ENCODE measurements around the gene SLC25A38.

SLC25A38 gene

DNA sequence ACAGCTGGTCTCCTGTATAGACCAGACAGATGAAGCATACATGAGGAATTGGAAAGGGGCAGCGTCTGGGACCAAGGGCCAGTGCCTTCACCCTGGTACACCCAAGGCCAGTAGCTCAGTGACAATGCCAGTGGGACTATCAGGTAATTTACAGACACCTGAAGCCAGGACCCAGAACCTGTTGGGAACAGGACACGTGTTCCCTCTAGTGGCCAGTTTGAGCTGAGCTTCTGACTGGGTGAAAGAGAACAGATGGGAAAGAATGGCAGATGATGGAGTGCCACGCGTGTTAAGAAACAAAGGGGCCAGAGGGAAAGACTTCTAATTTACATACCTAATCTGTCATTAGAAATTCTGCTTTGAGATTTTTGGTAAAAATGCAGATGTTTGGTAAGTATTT, 5.1 kb upstream of the SLC25A38 start:
- no peak for DNase-seq (ENCODE audit: low spot score)

DNA sequence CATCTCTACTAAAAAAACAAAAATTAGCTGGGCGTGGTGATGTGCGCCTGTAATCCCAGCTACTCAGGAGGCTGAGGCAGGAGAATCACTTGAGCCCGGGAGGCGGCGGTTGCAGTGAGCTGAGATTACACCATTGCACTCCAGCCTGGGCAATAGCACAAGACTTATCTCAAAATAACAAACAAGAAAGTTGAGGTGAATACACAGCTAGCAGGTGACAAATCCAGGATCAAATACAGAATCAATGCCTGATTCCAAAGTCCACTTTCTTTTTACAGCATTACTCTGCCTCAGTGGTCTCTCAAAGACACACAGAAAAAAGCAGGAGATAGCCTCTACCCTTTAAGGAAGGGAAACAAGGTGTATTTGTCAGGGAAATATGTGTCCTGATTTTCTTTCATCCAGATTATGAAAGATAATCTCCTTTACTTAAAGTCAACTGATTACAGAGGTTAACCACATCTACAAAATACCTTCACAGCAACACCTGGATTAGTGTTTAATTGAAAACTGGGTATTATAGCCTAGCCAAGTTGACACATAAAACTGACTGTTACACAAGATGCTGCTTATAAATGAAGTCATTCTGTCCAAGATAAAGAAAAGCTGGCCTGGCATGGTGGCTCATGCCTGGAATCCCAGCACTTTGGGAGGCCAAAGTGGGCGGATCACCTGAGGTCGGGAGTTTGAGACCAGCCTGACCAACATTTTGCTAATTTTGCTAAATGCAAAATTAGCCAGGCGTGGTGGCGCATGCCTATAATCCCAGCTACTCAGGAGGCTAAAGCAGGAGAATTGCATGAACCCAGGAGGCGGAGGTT, 4.0 kb upstream of the SLC25A38 start:
- no peak for DNase-seq (ENCODE audit: low spot score)

DNA sequence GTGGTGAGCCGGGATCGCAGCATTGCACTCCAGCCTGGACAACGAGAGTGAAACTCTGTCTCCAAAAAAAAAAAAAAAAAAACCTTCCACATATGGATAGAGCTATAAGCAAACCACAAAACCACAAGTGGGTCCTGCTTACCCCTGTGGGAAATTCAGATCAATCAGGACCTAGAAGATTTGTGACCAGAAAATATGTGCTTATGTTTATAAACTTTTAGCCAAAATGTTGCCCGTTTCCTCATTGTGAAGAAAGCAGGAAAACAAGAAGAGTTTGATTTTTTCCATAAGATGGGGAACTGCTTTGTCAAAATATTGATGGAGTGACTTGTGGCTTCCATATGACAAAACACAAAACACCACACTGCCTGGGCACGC, 3.4 kb upstream of the SLC25A38 start:
- no peak for DNase-seq (ENCODE audit: low spot score)

DNA sequence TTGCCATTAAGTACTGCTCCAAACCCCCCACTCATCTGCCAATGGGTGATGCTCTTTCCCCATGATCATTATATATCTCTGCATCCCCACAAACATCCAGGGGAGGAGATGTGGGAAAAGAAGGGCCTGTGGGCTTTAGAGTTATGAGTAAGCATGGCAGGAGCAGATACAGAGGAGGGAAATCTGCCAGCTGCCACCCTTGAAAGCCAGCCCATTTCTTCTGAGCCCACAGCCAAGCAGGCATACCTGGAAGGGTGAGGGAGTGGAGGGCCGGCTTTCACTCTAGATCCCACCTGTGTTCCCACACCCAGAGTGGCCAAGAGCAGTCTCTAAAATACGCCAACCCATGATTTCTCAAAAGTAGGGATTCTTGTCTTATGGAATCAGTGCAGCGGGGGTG, 1.7 kb upstream of the SLC25A38 start:
- DNase-seq (ENCODE audit: low spot score), result no peak

DNA sequence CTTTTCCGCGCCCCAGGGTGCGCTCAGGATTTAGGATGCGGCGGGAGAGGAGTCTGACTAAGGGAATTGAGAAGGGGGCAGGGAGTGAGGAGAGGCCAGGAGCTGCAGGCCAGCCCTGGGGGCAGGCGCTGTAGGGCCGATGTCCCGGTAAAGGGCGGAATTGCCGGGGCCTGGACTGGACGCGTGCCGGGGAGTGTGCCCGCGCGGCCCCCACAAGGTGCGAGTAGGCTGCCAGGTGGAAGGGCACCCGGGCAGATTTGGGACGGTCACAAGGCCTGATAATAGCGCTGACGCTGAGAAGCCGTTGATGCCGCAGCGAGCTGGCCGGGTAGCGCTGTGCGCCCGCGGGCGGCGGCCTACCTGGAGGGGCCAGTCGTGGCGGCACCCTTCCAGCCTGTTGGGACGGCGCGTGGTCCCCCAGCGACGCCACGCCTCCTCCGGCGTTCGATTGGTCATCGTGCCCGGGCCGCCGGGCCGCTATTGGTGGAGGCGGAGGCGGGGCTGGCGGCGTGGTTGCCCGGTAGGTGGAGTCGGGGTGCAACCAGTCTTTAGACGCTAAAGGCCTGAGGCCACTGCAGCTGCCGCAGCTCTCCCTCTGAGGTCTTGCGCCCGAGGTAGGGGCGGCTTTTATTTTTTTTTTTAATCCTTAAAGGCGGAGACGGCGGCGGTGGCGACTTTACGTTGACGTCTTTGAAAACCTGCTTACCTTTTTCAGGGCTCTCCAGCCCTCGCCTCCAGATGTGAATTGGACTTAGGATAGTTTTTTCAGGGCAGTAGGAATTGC, 903 bp downstream of the SLC25A38 start:
- peak; percentile 93 for DNase-seq (ENCODE audit: low spot score)

DNA sequence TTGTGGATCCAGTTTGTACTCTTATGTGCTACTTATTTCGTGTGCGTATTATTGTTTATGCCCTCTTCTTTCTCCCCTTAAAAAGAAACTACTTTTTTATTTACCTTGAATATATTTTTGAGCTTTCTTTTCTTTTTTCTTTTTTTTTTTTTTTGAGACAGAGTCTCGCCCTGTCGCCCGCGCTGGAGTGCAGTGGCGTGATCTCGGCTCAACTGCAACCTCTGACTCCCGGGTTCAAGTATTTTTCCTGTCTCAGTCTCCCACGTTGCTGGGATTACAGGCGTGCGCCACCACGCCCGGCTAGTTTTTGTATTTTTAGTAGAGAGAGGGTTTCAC, 1.5 kb downstream of the SLC25A38 start:
- no peak for DNase-seq (ENCODE audit: low spot score)

DNA sequence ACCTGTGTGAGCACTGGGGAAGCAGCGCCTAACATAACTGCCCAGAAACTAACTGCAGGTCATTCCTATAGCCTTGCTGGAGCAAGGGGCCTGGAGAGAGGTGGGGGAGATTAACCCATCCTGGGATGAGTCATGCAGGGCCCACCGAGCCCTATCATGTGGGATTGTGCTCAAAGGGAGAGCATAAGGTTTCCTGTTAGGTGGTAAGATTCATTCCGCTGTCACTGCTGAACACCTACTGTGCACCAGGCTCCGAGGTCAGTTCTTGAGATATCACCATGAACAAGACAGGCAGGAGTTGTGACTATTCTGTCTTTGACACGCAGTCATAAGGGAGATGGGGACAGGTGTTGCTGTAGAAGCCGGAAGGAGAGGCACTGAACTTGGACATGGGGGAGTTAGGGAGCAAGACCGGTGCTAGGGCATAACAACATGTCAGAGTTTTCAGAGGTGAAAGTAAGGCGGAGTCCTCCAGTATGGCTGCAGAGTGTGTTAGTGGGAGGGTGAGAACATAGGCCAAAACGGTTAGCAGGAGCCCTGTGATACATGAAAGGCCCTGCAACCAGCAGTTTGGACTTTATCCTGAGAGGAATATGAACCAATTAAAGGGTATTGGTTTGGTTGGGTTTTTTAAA, 2.4 kb downstream of the SLC25A38 start:
- DNase-seq (ENCODE audit: low spot score), result no peak

DNA sequence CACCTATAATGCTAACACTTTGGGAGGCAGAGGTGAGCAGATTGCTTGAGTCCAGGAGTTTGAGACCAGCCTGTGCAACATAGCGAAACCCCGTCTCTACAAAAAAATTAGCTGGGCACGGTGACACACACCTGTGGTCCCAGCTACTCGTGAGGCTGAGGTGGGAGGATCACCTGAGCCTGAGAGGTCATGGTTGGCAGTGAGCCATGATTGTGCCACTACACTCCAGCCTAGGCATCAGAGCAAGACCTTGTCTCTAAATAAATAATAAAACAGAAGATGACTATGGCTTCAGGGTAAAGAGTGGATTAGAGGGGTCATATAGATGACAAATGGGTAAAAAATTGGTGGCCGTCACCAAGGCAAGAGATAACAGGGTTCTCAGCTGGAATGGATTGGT, 3.1 kb downstream of the SLC25A38 start:
- DNase-seq (ENCODE audit: low spot score), result no peak

DNA sequence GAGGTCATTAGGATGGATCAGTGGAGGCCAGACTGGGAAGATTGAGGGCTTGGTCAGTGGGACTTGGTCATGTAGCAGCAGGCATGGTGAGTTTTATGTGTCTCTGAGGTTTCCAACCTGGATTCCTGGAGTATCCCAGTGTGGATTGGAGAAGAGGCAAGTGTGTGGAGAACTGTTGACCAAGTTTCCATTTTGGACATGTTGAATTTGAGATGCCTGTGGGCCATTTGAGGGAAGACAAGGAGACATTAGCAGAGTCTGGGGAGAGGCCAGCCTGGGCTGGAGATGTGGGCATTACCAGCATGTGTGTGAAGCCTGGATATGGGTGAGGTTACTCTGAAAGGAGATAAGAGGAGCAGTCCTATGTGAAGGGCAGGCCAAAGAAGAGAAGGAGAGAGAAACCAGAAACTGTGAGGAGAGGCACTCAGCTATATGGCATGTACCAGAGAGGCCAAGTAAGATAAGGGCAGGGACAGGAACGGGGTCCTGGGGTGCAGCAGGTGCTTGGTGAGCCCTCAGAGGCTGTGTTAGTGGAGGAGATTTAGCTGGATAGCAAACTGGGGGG, 4.3 kb downstream of the SLC25A38 start:
- no peak for DNase-seq (ENCODE audit: low spot score)

DNA sequence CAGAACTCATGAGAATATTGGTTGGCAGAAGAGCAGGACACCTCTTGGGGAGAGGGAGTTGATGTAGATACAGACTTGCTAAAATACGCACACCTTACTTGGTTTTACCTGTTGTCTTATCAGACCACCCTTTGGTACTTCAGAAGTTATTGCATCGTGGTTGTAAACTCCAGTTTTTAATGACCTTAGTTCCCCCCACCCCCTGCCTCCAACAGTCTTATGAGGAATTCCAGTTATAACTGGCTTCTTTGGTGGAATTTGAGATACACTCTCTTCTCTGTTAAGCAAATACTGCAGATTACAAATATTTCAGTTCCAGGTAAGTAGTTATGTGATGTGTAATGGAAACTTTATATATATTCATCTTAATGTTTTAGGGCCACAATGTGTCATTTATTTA, 5.0 kb downstream of the SLC25A38 start:
- DNase-seq (ENCODE audit: low spot score), result no peak

DNA sequence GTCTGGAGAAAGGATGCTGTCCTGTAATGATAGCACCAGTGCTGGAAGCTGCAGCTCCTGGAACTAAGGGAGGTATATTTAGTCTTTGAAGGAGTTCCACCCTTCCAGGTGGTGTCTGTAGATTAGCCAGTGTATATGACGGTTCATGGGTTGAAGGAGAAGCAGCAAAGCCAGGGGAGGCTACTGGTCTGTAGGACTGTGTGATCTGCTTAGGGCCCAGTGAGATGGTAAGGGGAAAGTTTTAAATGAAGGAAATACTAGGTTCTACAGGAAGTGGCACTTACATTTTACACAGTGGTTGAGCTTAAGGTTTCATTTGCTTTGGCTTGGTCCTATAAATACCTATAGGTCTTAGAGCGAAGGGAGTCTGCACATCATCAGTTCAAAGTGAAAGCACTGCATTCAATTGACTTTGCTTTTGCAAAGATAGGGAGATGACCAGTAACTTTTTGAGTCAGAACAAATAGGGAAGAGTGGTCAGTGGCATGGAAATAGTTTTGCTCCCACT, 5.6 kb downstream of the SLC25A38 start:
- no peak for DNase-seq (ENCODE audit: low spot score)

DNA sequence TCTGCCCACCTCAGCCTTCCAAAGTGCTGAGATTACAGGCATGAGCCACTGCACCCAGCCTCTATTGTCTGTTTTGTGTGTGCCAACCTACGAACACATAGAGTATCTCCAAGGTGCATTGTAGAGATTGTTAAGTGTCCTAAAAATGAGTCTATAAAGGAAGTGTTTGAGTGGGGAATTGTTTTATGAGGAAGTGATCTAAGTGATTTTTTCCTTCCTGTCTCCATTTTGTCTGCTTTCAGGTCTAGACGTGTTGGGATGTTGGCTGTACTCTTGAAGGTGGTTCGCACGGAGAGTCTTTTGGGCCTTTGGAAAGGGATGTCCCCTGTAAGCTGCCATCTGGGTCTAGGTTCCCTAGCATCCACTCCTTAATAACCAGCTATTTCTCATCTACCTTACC, 7.0 kb downstream of the SLC25A38 start:
- no peak for DNase-seq (ENCODE audit: low spot score)

DNA sequence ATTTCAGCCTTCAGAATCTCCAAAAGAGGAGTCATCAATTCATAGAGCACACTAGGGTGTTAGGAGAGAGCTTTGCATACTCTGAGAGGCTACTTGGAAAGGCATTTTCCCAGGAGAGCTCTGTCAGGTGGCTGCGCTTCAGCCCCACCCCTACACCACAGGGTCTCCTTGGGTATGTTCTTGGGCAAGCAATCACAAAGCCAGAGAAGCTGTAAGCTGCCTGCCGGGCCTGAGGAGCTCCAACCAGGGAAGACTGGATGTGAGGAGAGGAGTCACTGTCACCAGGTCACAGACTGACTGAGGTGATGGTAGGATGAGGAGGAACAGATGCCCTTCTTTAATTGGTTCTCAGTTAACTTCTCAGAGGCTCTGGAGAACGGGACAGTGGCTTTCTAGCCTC, 13.5 kb downstream of the SLC25A38 start:
- DNase-seq (ENCODE audit: low spot score), result no peak

DNA sequence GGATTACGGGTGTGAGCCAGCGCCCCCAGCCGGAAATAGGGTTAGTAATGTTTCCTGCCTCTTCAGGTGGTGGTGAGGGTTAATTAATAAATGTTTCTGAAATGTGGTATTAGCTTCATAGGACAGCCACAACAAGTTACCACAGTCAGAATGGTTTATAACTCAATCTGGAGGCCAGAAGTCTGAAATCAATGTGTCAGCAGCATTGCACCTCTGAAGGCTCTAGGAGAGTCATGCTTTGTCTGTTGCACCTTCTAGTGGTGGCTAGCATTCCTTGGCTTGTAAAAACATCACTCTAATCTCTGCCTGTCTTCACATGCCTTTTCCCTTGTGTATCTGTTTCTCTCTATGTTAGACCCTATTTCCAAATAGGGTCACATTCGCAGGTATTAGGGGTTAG, 15.5 kb downstream of the SLC25A38 start:
- no peak for DNase-seq (ENCODE audit: low spot score)

DNA sequence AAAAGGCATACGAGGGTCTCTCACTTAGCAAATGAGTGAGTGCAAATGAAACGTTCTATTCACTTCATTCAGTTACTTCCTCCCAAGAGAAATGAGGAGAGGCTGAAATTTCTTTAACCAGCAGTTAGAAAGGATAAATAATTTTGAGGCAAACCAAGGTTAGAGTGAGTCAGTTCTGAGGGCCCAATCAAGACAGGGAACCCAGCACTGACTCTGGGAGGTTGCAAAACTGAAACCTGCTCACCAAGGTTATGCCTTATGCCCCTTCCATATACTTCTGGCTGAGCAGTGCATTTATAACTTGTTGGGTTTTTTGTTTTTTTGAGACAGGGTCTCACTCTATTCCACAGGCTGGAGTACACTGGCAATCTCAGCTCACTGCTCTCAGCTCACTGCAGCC, 18.8 kb downstream of the SLC25A38 start:
- DNase-seq (ENCODE audit: low spot score), result no peak

DNA sequence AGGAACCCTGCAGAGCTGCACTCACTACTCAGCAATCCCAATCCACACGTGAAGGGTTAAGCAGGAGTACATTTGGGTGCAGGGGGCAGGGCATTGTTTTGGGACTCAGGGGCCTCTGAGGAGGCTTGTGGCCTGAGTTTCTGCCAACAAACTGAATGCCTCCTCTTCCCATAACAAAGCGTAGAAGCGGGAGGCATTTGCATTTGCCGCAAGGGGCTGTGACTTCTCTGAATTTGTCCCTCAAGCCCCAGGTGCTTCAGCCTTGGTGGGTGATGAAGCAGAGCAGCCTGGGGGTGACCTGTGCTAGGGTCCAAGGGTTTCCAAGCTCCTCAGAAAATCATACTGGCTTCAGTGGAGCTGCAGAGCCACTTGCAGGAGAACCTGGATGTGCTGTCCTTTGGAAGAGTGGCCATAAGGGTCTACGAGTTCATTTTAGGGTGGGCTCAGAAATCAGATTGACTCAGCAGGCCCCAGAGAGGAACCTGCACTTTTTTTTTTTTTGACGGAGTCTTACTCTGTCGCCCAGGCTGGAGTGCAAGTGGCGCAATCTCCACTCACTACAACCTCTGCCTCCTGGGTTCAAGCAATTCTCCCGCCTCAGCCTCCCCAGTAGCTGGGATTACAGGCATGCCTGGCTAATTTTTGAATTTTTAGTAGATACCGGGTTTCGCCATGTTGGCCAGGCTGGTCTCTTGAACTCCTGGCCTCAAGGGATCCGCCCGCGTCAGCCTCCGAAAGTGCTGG, 21.9 kb downstream of the SLC25A38 start:
- no peak for DNase-seq (ENCODE audit: low spot score)

DNA sequence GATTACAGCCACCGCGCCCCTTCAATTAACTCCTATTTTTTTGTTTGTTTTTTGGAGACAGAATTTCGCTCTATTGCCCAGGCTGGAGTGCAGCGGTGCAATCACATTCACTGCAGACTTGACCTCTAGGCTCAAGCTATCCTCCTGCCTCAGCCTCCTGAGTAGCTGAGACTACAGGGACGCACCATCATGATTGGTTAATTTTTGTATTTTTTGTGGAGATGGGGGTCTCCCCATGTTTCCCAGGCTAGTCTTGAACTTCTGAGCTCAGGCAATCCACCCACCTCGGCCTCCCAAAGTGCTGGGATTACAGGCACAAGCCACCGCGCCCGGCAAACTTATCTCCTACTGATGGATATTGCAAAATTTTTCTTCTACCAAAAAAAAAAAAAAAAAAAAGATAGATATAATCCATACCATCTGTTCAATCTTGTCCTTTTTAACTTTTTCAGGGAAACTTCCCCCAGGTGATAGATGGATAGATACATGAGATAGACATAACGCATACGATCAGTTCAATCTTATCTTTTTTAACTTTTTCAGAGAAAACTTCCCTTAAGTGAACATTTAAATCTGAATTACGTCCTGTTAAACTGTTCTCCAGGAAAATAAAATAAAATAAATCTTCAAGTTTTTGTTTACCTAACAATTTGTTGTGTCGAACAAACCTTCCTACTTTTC, 22.7 kb downstream of the SLC25A38 start:
- DNase-seq (ENCODE audit: low spot score), result no peak

DNA sequence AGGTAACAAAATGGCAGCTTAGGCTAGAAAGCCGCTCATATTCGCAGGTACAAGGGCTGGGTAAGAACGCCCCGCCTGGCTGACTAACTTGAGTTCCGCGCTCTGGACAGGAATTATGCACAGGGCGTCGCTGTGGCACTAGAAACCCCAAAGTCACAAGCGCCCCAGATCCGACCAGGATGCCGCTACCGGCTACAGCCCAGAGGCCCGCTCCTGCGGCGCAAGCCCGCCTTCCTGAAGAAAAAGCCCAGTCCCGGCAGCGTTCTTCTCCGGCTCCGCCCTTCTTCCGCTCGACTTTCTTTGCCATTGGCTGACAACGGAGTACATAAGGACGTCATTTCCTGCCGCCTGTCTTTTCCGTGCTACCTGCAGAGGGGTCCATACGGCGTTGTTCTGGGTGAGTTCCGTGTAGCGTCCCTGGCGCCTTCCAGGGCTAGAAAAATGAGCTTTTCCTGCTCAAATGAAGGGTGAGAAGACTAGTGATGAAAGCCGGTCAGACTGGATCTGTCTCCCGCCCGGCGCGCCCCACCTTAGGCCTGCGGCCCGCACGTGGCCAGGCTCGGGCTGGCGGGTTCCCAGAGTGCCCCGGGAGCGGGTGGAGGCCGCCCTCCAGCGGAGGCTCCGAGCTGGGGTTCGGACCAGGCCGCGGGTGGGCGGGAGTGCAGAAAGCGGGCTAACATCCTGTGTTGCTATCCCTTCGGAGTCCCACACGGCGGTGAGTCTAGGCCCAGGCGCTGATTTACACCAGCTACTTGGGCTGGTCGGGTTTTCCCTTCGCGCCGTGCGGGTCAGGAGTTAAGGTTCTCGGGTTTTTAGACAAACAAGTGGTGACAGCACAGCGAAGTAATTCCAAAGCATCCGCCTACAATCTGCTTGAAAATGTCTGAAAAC, 23.4 kb downstream of the SLC25A38 start, which contains the start of gene RPSA:
Gene RPSA (plus strand): TSS at position 353 of the 891 bp plus-strand sequence. CDS start 934 bp downstream, outside the sequence.
- DNase-seq (ENCODE audit: low spot score), result peak; percentile 92

DNA sequence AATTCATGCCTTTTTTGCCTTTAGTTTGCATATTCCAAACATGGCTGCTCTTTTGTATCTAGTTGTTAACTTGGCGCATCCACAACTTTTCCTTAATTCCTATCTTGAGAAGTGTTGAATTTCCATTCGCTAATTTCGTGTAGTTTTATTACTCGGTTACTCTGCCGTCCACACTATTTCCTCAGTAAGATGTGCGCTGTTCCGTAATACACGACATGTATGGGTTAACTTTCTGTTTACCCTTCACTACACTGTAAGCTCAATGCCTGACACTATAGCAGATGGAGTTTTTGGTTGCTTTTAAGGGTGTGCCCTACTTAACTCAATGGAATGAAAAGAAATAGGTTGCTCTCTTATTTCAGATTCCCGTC, 24.1 kb downstream of the SLC25A38 start:
- DNase-seq (ENCODE audit: low spot score), result no peak
